ENCODE measurements around the gene ZHX3.

The ZHX3 gene

GRCh38 chr20:41286240-41286851, 31.2 kb downstream of the ZHX3 start:
- CTCF ChIA-PET = no interaction called here

GRCh38 chr20:41279546-41280225, 37.8 kb downstream of the ZHX3 start:
- no peak for TF ChIP-seq CTCF (IDR thresholded peaks at IDR 0.05; ENCODE audit: insufficient read depth, low read length, missing control alignments)
- no peak for DNase-seq (ENCODE audit: low read depth, low spot score)
- CTCF ChIA-PET = interaction anchor here (1.3 to 1.4 kb wide), 2 partner anchors 17 to 27 kb away, joined by 3 to 4 read pairs; no protein-coding TSS in a partner anchor
- POLR2A ChIA-PET = no interaction called here
- no peak overlapping the region for H3K4me3 ChIP-seq (ENCODE audit: low read depth, low read length)

More at GRCh38 chr20:41286240-41286851, 31.2 kb downstream of the ZHX3 start:
- POLR2A ChIA-PET = no interaction called here
- no peak for DNase-seq (ENCODE audit: low read depth, low spot score)
- TF ChIP-seq CTCF (IDR thresholded peaks at IDR 0.05; ENCODE audit: insufficient read depth, low read length, missing control alignments) = no peak
- no peak overlapping the region for H3K4me3 ChIP-seq (ENCODE audit: low read depth, low read length)

GRCh38 chr20:41278936-41279335, 38.6 kb downstream of the ZHX3 start:
- DNase-seq (ENCODE audit: low read depth, low spot score) = no peak
- no peak overlapping the region for H3K4me3 ChIP-seq (ENCODE audit: low read depth, low read length)
- ChIA-PET POLR2A (no interaction called here), CTCF (interaction anchor here (1.2 kb wide), 1 partner anchor 9 kb away, joined by 3 read pairs; no protein-coding TSS in a partner anchor)
- TF ChIP-seq CTCF (IDR thresholded peaks at IDR 0.05; ENCODE audit: insufficient read depth, low read length, missing control alignments) = no peak

GRCh38 chr20:41277049-41277448, 40.5 kb downstream of the ZHX3 start:
- CTCF ChIA-PET = interaction anchor here (1.5 kb wide), 1 partner anchor 20 kb away, joined by 4 read pairs; no protein-coding TSS in a partner anchor
- POLR2A ChIA-PET = no interaction called here
- no peak overlapping the region for H3K4me3 ChIP-seq (ENCODE audit: low read depth, low read length)
- no peak for DNase-seq (ENCODE audit: low read depth, low spot score)
- no peak for TF ChIP-seq CTCF (IDR thresholded peaks at IDR 0.05; ENCODE audit: insufficient read depth, low read length, missing control alignments)

GRCh38 chr20:41276317-41276751, 41.2 kb downstream of the ZHX3 start:
- no peak overlapping the region for H3K4me3 ChIP-seq (ENCODE audit: low read depth, low read length)
- ChIA-PET POLR2A (interaction anchor here (0.6 kb wide), 1 partner anchor 126 kb away, joined by 3 read pairs; no protein-coding TSS in a partner anchor), CTCF (interaction anchor here (1.2 to 1.5 kb wide), 2 partner anchors 14 to 19 kb away, joined by 3 to 4 read pairs; no protein-coding TSS in a partner anchor)
- no peak for TF ChIP-seq CTCF (IDR thresholded peaks at IDR 0.05; ENCODE audit: insufficient read depth, low read length, missing control alignments)
- no peak for DNase-seq (ENCODE audit: low read depth, low spot score)

GRCh38 chr20:41275301-41275731, 42.2 kb downstream of the ZHX3 start:
- ChIA-PET POLR2A (no interaction called here), CTCF (interaction anchor here (1.6 kb wide), 2 partner anchors 36 to 42 kb away, joined by 3 read pairs; no protein-coding TSS in a partner anchor)
- no peak for DNase-seq (ENCODE audit: low read depth, low spot score)
- TF ChIP-seq CTCF (IDR thresholded peaks at IDR 0.05; ENCODE audit: insufficient read depth, low read length, missing control alignments) = no peak
- H3K4me3 ChIP-seq (ENCODE audit: low read depth, low read length) = no peak overlapping the region

All from AG04449 (cell line).